HEK293 (cell line): ENCODE measurements around the gene SPATA12.

ENCODE experiments used
- CTCF ChIA-PET: fragments of 350-600 bp; formaldehyde crosslinking; extraction: SDS; loops from one replicate; lab custom pipeline; 2021; ENCODE audit warnings: antibody characterized with exemption; lab: Yijun Ruan, JAX
- POLR2A ChIA-PET: fragments of 300-600 bp; formaldehyde crosslinking; extraction: SDS; loops from one replicate; lab custom pipeline; 2020; ENCODE audit warnings: antibody characterized with exemption, inconsistent platforms; lab: Yijun Ruan, JAX
- H3K27ac ChIP-seq: fragments of 200-500 bp; sonication (Bioruptor generic); 2 replicates; pipeline ENCODE4 v1.5.1; 2014; ENCODE audit warnings: low read depth, low read length, control low read depth, inconsistent platforms; ENCODE audit errors: extremely low read depth
- H3K36me3 ChIP-seq, 2 experiments: fragments of 200-500 bp in 1 of 2; sonication (Bioruptor generic) in 1 of 2; 1 replicate in 1 of 2; 2 replicates in 1 of 2; pipeline ENCODE4 v1.5.1; 2014 to 2017; ENCODE audit warnings: inconsistent platforms in 2 of 2, low read length in 2 of 2; ENCODE audit not compliant: control insufficient read depth in 2 of 2, insufficient read depth in 1 of 2
- H3K4me1 ChIP-seq: fragments of 200-500 bp; sonication (Bioruptor generic); 2 replicates; pipeline ENCODE4 v1.5.1; 2014; ENCODE audit warnings: mild to moderate bottlenecking, low read length, inconsistent platforms; ENCODE audit not compliant: control insufficient read depth, insufficient read depth
- H3K4me3 ChIP-seq: 2 replicates; pipeline ENCODE4 v1.5.1; 2011; ENCODE audit warnings: low read depth, mild to moderate bottlenecking, control low read depth, low read length, moderate library complexity
- H3K9me3 ChIP-seq: fragments of 200-500 bp; sonication (Bioruptor generic); 2 replicates; pipeline ENCODE4 v1.5.1; 2014; ENCODE audit warnings: low read depth, low read length, inconsistent platforms; ENCODE audit not compliant: control insufficient read depth, insufficient read depth
- ATF2 ChIP-seq: fragments of 450-650 bp; formaldehyde crosslinking; IDR thresholded peaks from 2 replicates; pipeline ENCODE4 v1.5.1; 2016; ENCODE audit warnings: missing biosample characterization, missing genetic modification characterization, low read depth
- BCL11B ChIP-seq: fragments of 450-650 bp; formaldehyde crosslinking; IDR thresholded peaks from 2 replicates; pipeline ENCODE4 v1.5.1; 2016; ENCODE audit warnings: low read depth, missing biosample characterization, missing genetic modification characterization
- GLI2 ChIP-seq: fragments of 450-650 bp; formaldehyde crosslinking; IDR thresholded peaks from 2 replicates; pipeline ENCODE4; 2017; ENCODE audit warnings: missing biosample characterization, missing genetic modification characterization, low read depth, borderline replicate concordance
- HOXA7 ChIP-seq: sonication (generic); formaldehyde crosslinking; IDR thresholded peaks from 2 replicates; pipeline ENCODE4 v1.8.1; 2022; ENCODE audit warnings: missing genetic modification reagents, borderline replicate concordance
- IKZF3 ChIP-seq: fragments of 450-650 bp; IDR thresholded peaks from 2 replicates; pipeline ENCODE4 v1.5.0; 2018; ENCODE audit warnings: missing biosample characterization, mild to moderate bottlenecking, missing genetic modification characterization, moderate library complexity
- OVOL3 ChIP-seq: fragments of 450-650 bp; formaldehyde crosslinking; IDR thresholded peaks from 2 replicates; pipeline ENCODE4 v1.5.1; 2016; ENCODE audit warnings: missing biosample characterization, missing genetic modification characterization
- TRIM28 ChIP-seq: IDR thresholded peaks from 2 replicates; pipeline ENCODE4 v1.6.1; 2011; ENCODE audit warnings: low read length, control low read depth, borderline replicate concordance
- ZIC2 ChIP-seq: fragments of 450-650 bp; formaldehyde crosslinking; IDR thresholded peaks from 2 replicates; pipeline ENCODE4 v1.5.1; 2016; ENCODE audit warnings: missing biosample characterization, missing genetic modification characterization
- ZNF132 ChIP-seq: fragments of 450-650 bp; formaldehyde crosslinking; IDR thresholded peaks from 2 replicates; pipeline ENCODE4 v1.5.1; 2017; ENCODE audit warnings: missing biosample characterization, missing genetic modification characterization, borderline replicate concordance
- ZNF138 ChIP-seq: fragments of 450-650 bp; formaldehyde crosslinking; IDR thresholded peaks from 2 replicates; pipeline ENCODE4 v1.5.1; 2016; ENCODE audit warnings: missing biosample characterization, missing genetic modification characterization, borderline replicate concordance
- ZNF169 ChIP-seq: fragments of 450-650 bp; formaldehyde crosslinking; IDR thresholded peaks from 2 replicates; pipeline ENCODE4 v1.5.1; 2016; ENCODE audit warnings: missing biosample characterization, missing genetic modification characterization
- ZNF23 ChIP-seq: fragments of 450-650 bp; formaldehyde crosslinking; IDR thresholded peaks from 2 replicates; pipeline ENCODE4 v1.5.1; 2016; ENCODE audit warnings: missing biosample characterization, missing genetic modification characterization, borderline replicate concordance
- ZNF248 ChIP-seq: fragments of 450-650 bp; formaldehyde crosslinking; IDR thresholded peaks from 2 replicates; pipeline ENCODE4 v1.5.1; 2017; ENCODE audit warnings: missing biosample characterization, missing genetic modification characterization
- ZNF350 ChIP-seq: fragments of 450-650 bp; formaldehyde crosslinking; IDR thresholded peaks from 2 replicates; pipeline ENCODE4 v1.5.0; 2017; ENCODE audit warnings: missing biosample characterization, mild to moderate bottlenecking, missing genetic modification characterization
- ZNF354C ChIP-seq: fragments of 450-650 bp; formaldehyde crosslinking; IDR thresholded peaks from 2 replicates; pipeline ENCODE4 v1.5.1; 2016; ENCODE audit warnings: missing biosample characterization, missing genetic modification characterization, low read depth, borderline replicate concordance
- ZNF404 ChIP-seq: fragments of 450-650 bp; formaldehyde crosslinking; IDR thresholded peaks from 2 replicates; pipeline ENCODE4 v1.5.1; 2017; ENCODE audit warnings: missing biosample characterization, missing genetic modification characterization
- ZNF473 ChIP-seq: fragments of 450-650 bp; formaldehyde crosslinking; IDR thresholded peaks from 2 replicates; pipeline ENCODE4 v1.5.1; 2017; ENCODE audit warnings: missing biosample characterization, missing genetic modification characterization
- ZNF558 ChIP-seq: fragments of 450-650 bp; formaldehyde crosslinking; IDR thresholded peaks from 2 replicates; pipeline ENCODE4 v1.5.1; 2016; ENCODE audit warnings: missing biosample characterization, missing genetic modification characterization
- ZNF600 ChIP-seq: fragments of 450-650 bp; formaldehyde crosslinking; IDR thresholded peaks from 2 replicates; pipeline ENCODE4 v1.5.1; 2016; ENCODE audit warnings: missing biosample characterization, missing genetic modification characterization
- ZNF707 ChIP-seq: fragments of 450-650 bp; formaldehyde crosslinking; IDR thresholded peaks from 2 replicates; pipeline ENCODE4 v1.5.1; 2016; ENCODE audit warnings: missing biosample characterization, missing genetic modification characterization
- ZNF776 ChIP-seq: fragments of 450-650 bp; formaldehyde crosslinking; IDR thresholded peaks from 2 replicates; pipeline ENCODE4 v1.5.0; 2017; ENCODE audit warnings: missing biosample characterization, missing genetic modification characterization, borderline replicate concordance
- ZNF792 ChIP-seq: fragments of 450-650 bp; formaldehyde crosslinking; IDR thresholded peaks from 2 replicates; pipeline ENCODE4 v1.5.1; 2016; ENCODE audit warnings: missing biosample characterization, missing genetic modification characterization
- ZNF837 ChIP-seq: fragments of 450-650 bp; formaldehyde crosslinking; IDR thresholded peaks from 2 replicates; pipeline ENCODE4 v1.5.1; 2016; ENCODE audit warnings: missing biosample characterization, missing genetic modification characterization
- ZSCAN16 ChIP-seq: fragments of 450-650 bp; formaldehyde crosslinking; IDR thresholded peaks from 2 replicates; pipeline ENCODE4 v1.5.1; 2016; ENCODE audit warnings: missing biosample characterization, missing genetic modification characterization
- ZSCAN5A ChIP-seq: fragments of 450-650 bp; formaldehyde crosslinking; IDR thresholded peaks from 2 replicates; pipeline ENCODE4 v1.5.1; 2016; ENCODE audit warnings: missing biosample characterization, missing genetic modification characterization
- TF ChIP-seq, protein P1 (sequence below): fragments of 450-650 bp; formaldehyde crosslinking; IDR thresholded peaks from 2 replicates; pipeline ENCODE4 v1.5.1; 2016; ENCODE audit warnings: missing biosample characterization, missing genetic modification characterization
- TF ChIP-seq, protein P2 (sequence below): fragments of 450-650 bp; formaldehyde crosslinking; IDR thresholded peaks from 2 replicates; pipeline ENCODE4 v1.5.1; 2016; ENCODE audit warnings: missing biosample characterization, missing genetic modification characterization

SPATA12 gene

DNA sequence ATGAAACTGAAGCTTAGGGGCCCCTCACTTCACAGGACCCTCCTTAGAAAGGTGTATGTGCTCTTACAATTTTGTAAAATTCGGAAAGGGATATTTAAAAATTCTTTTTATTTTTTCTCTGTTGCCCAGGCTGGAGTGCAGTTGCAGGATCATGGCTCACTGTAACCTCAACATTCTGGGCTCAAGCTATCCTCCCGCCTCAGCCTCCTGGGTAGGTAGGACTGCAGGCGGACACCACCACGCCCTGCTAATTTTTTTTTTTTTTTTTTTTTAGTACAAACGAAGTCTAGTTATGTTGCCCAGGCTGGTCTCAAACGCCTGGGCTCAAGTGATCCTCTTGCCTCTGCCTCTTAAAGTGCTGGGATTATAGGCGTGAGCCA, 45.1 kb upstream of the SPATA12 start (continued):
- 0 out of 2 replicates have a peak, but pooled peaks have one; percentile 1 for TF ChIP-seq TRIM28

DNA sequence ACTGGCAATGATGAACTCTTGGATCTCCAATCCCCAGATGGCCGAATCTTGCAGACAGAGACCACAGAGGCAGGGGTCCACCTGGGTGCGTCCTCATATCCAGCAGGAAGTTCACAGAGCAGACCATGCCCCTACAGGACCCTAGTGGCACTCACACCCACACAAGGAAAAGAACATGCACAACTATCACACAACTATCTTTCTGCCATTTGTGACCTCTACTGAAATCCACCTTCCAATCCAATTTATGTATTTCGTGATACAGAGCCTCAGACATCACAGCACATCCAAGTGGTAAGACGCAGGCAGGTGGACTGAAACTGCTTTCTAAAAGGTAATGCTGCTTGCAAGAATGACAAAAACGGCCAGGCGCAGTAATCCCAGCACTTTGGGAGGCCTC, 44.6 kb upstream of the SPATA12 start:
- peaks cover 11% of the 10 kb centered on the region for H3K4me1 ChIP-seq
- no peaks in the 10 kb centered on the region for H3K9me3 ChIP-seq
- no peaks in the 10 kb centered on the region for H3K36me3 ChIP-seq
- H3K27ac ChIP-seq = peak overlapping the region; percentile 88; the same call in 1 of the 2 replicates
- ChIA-PET CTCF (no interaction called here), POLR2A (no interaction called here)
- no peak overlapping the region for H3K4me3 ChIP-seq
- no peak for TF ChIP-seq ZNF473 (tag by site-specific recombination)
- TF ChIP-seq ZNF776 (tag by site-specific recombination) = no peak
- TF ChIP-seq ZNF600 (tag by site-specific recombination) = no peak
- no peak for TF ChIP-seq ZNF132
- no peak for TF ChIP-seq ZNF837 (tag by site-specific recombination)
- TF ChIP-seq HOXA7 = no peak
- no peak for TF ChIP-seq TRIM28
- no peak for TF ChIP-seq GLI2 (tag by site-specific recombination)
- TF ChIP-seq ZNF707 (tag by site-specific recombination) = no peak
- no peak for TF ChIP-seq IKZF3 (tag by site-specific recombination)
- TF ChIP-seq ZNF792 = no peak
- TF ChIP-seq ATF2 (tag by site-specific recombination) = no peak
- TF ChIP-seq ZNF248 (tag by site-specific recombination) = no peak
- TF ChIP-seq ZSCAN16 (tag by site-specific recombination) = no peak
- no peak for TF ChIP-seq ZIC2 (tag by site-specific recombination)
- no peak for TF ChIP-seq ZNF138 (tag by site-specific recombination)
- TF ChIP-seq ZNF558 = no peak
- no peak for TF ChIP-seq ZNF404 (tag by site-specific recombination)
- no peak for TF ChIP-seq ZNF23 (tag by site-specific recombination)
- no peak for TF ChIP-seq ZSCAN5A (tag by site-specific recombination)

DNA sequence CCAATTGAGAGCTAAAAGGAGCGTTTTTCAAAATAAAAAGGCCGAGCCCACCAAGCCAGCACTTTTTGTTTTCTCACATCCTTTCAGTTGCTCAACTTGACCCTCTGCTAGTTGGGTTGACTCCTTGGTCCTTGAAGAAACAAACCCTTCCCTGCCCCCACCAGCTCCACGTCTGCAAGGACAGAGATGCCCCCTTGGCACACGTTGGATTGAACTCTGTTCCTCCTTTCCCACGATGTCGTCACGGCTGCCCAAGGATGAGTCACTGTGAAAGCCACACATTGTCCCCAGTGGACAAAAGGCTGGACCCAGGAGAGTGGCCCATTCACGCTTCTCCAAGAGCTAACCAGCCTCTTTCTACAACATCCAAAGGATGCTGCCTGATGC, 43.0 kb upstream of the SPATA12 start:
- ChIA-PET POLR2A (no interaction called here), CTCF (interaction anchor here (0.5 kb wide), 1 partner anchor 744 kb away, joined by 4 read pairs; no protein-coding TSS in a partner anchor)
- no peaks in the 10 kb centered on the region for H3K36me3 ChIP-seq
- H3K4me3 ChIP-seq = no peak overlapping the region
- peaks cover 11% of the 10 kb centered on the region for H3K4me1 ChIP-seq
- H3K9me3 ChIP-seq = no peaks in the 10 kb centered on the region
- H3K27ac ChIP-seq = no peak overlapping the region
- TF ChIP-seq, protein P1, sequence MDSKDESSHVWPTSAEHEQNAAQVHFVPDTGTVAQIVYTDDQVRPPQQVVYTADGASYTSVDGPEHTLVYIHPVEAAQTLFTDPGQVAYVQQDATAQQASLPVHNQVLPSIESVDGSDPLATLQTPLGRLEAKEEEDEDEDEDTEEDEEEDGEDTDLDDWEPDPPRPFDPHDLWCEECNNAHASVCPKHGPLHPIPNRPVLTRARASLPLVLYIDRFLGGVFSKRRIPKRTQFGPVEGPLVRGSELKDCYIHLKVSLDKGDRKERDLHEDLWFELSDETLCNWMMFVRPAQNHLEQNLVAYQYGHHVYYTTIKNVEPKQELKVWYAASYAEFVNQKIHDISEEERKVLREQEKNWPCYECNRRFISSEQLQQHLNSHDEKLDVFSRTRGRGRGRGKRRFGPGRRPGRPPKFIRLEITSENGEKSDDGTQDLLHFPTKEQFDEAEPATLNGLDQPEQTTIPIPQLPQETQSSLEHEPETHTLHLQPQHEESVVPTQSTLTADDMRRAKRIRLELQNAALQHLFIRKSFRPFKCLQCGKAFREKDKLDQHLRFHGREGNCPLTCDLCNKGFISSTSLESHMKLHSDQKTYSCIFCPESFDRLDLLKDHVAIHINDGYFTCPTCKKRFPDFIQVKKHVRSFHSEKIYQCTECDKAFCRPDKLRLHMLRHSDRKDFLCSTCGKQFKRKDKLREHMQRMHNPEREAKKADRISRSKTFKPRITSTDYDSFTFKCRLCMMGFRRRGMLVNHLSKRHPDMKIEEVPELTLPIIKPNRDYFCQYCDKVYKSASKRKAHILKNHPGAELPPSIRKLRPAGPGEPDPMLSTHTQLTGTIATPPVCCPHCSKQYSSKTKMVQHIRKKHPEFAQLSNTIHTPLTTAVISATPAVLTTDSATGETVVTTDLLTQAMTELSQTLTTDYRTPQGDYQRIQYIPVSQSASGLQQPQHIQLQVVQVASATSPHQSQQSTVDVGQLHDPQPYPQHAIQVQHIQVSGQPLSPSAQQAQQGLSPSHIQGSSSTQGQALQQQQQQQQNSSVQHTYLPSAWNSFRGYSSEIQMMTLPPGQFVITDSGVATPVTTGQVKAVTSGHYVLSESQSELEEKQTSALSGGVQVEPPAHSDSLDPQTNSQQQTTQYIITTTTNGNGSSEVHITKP = 0 out of 2 replicates have a peak, but pooled peaks have one; percentile 6
- TF ChIP-seq ZNF350 (no peak), ZNF354C (tag by site-specific recombination) (no peak), OVOL3 (no peak), BCL11B (no peak), ZNF169 (tag by site-specific recombination) (no peak)
- TF ChIP-seq, protein P2, sequence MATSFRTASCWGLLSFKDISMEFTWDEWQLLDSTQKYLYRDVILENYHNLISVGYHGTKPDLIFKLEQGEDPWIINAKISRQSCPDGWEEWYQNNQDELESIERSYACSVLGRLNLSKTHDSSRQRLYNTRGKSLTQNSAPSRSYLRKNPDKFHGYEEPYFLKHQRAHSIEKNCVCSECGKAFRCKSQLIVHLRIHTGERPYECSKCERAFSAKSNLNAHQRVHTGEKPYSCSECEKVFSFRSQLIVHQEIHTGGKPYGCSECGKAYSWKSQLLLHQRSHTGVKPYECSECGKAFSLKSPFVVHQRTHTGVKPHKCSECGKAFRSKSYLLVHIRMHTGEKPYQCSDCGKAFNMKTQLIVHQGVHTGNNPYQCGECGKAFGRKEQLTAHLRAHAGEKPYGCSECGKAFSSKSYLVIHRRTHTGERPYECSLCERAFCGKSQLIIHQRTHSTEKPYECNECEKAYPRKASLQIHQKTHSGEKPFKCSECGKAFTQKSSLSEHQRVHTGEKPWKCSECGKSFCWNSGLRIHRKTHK (tag by site-specific recombination) = no peak
